Measurements from ENCODE around the gene HOGA1.

GRCh38 chr10:97601268-97602215, 17.4 kb downstream of the HOGA1 start:
- TF ChIP-seq CTCF (IDR thresholded peaks at IDR 0.05; ENCODE audit: low read depth, low read length), result no peak
- TF ChIP-seq EZH2phosphoT487 (IDR thresholded peaks at IDR 0.05; ENCODE audit: low read depth), result no peak
